HepG2 (cell line): Measurements from ENCODE around the gene C11orf24. TPM values are rescaled to one million over a fixed set of nuclear protein-coding genes. Genes with fewer than 3 reads are reported as not detected.

Experiments used
- AKNA ChIP-seq: sonication (generic); formaldehyde crosslinking; IDR thresholded peaks from 2 replicates; pipeline ENCODE4 v1.4.0; 2020; ENCODE audit warnings: missing genetic modification reagents, borderline replicate concordance
- JDP2 ChIP-seq: sonication (generic); formaldehyde crosslinking; IDR thresholded peaks from 2 replicates; pipeline ENCODE4 v1.8.1; 2022; ENCODE audit warnings: missing genetic modification reagents, borderline replicate concordance
- MBD4 ChIP-seq: IDR thresholded peaks from 2 replicates; pipeline ENCODE4 v1.6.1; 2012; ENCODE audit warnings: low read length, inconsistent platforms, borderline replicate concordance
- RBAK ChIP-seq: sonication (generic); formaldehyde crosslinking; IDR thresholded peaks from 2 replicates; pipeline ENCODE4 v1.5.1; 2020; ENCODE audit warnings: mild to moderate bottlenecking, missing genetic modification reagents
- RORA ChIP-seq: sonication (generic); formaldehyde crosslinking; IDR thresholded peaks from 2 replicates; pipeline ENCODE4 v1.5.0; 2020; ENCODE audit warnings: mild to moderate bottlenecking, missing genetic modification reagents, moderate library complexity
- SPEN ChIP-seq: sonication (generic); formaldehyde crosslinking; IDR thresholded peaks from 2 replicates; pipeline ENCODE4 v1.5.1; 2020; ENCODE audit warnings: low read depth, mild to moderate bottlenecking, missing genetic modification reagents
- ZBTB42 ChIP-seq: sonication (generic); formaldehyde crosslinking; IDR thresholded peaks from 2 replicates; pipeline ENCODE4 v1.5.0; 2020; ENCODE audit warnings: mild to moderate bottlenecking, missing genetic modification reagents
- ZFP90 ChIP-seq: sonication (generic); formaldehyde crosslinking; IDR thresholded peaks from 2 replicates; pipeline ENCODE4 v1.8.0; 2022; ENCODE audit warnings: missing genetic modification reagents, mild to moderate bottlenecking, inconsistent platforms, borderline replicate concordance
- ZNF383 ChIP-seq: sonication (generic); formaldehyde crosslinking; IDR thresholded peaks from 2 replicates; pipeline ENCODE4 v1.4.0; 2020; ENCODE audit warnings: missing genetic modification reagents, mild to moderate bottlenecking, borderline replicate concordance
- ZNF44 ChIP-seq: sonication (generic); formaldehyde crosslinking; IDR thresholded peaks from 2 replicates; pipeline ENCODE4 v1.5.1; 2020; ENCODE audit warnings: mild to moderate bottlenecking, missing genetic modification reagents
- ZNF687 ChIP-seq: sonication (generic); formaldehyde crosslinking; IDR thresholded peaks from 2 replicates; pipeline ENCODE4 v1.5.1; 2020; ENCODE audit warnings: mild to moderate bottlenecking, missing genetic modification reagents, moderate library complexity
- ZNF772 ChIP-seq: sonication (generic); formaldehyde crosslinking; IDR thresholded peaks from 2 replicates; pipeline ENCODE4 v1.5.0; 2020; ENCODE audit warnings: mild to moderate bottlenecking, missing genetic modification reagents
- ZNF788 ChIP-seq: sonication (generic); formaldehyde crosslinking; IDR thresholded peaks from 2 replicates; pipeline ENCODE4 v1.5.0; 2020; ENCODE audit warnings: mild to moderate bottlenecking, missing genetic modification reagents, borderline replicate concordance
- polyA plus RNA-seq, 8 experiments: library from polyadenylated mRNA; depleted of rRNA in 3 of 8; stranded (reverse) in 7 of 8; unstranded in 1 of 8; fragments of >200 nt; fragmentation: Illumina TruSeq in 4 of 8; extraction: Trizol in 4 of 8; gene quantifications; 2 replicates each; pipeline versions ENCODE4 v1.2.1 to v1.2.3, GENCODE V29; 2011 to 2016; ENCODE audit warnings: low read depth in 4 of 8, missing spikeins in 1 of 8, mixed read lengths in 1 of 8; ENCODE audit not compliant: insufficient read depth in 1 of 8
- total RNA-seq, 5 experiments: library from RNA; depleted of rRNA; stranded (reverse); fragments of >200 nt; fragmentation: Illumina TruSeq; extraction: Trizol; gene quantifications; 2 replicates each; pipeline ENCODE4 v1.2.3, GENCODE V29; 2016; ENCODE audit warnings: low read depth in 1 of 5
- TF ChIP-seq, protein P1 (sequence below): sonication (generic); formaldehyde crosslinking; IDR thresholded peaks from 2 replicates; pipeline ENCODE4 v1.4.0; 2020; ENCODE audit warnings: missing genetic modification reagents
- TF ChIP-seq, protein P2 (sequence below), 2 experiments: sonication (generic) in 1 of 2; formaldehyde crosslinking in 1 of 2; IDR thresholded peaks; 2 replicates each; pipeline versions ENCODE4 v1.4.0 to v1.6.1; 2018 to 2020; ENCODE audit warnings: missing genetic modification reagents in 2 of 2, borderline replicate concordance in 1 of 2, low read depth in 1 of 2, mild to moderate bottlenecking in 1 of 2, missing biosample characterization in 1 of 2

C11orf24 gene
- total and polyA plus RNA-seq, 2 of the 13 experiments (the other 11 are each of a cell fraction or from before 2014, with no cell fraction given): 52.9 to 55.5 TPM

DNA sequence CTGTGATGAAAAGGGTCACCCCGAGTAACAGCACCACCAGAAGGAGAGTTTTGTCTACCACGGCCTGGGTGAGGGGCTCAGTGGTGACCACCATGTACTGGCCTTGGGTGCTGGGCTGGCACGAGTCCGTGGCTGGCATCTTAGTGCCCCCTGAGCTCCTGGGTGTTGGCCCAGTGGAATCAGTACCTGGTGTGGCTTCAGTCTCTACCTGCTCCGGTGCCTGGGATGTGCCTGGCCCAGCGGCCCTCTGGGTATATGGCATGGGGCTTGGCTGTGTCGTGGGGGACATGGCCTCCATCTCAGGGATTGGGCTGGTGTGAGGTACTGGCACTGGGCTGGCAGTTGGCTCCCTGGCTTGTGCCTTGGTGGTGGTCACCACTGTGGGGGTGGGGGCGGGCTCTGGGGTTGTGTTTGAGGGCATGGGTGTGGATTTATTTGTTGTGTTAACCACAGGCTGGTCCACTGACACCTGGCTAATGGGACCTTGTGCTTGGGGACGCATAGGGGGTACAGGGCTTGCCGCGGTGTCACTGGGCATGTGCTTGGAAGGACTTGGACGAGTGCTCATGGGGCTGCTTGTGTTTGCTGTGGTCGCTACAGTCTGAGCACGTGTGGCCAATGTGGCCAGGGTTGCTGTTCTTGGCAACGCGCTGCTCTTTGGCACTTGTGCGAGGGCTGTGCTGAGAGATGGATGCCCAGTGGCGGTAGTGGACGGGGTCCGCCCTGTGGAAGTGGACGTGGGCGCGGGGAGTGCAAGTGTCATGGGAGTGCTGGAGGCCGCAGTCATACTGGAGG is 9.8 kb downstream of the C11orf24 start (continued):
- TF ChIP-seq ZNF687 (CRISPR knock-in tag) (peak; percentile 37), ZBTB42 (no peak), MBD4 (no peak), RBAK (CRISPR knock-in tag) (no peak), ZNF44 (CRISPR knock-in tag) (no peak), JDP2 (CRISPR knock-in tag) (no peak), RORA (CRISPR knock-in tag) (no peak), ZFP90 (CRISPR knock-in tag) (no peak), ZNF772 (CRISPR knock-in tag) (no peak), ZNF383 (no peak), ZNF788 (no peak), SPEN (CRISPR knock-in tag) (no peak), AKNA (CRISPR knock-in tag) (no peak)
- TF ChIP-seq, protein P1, sequence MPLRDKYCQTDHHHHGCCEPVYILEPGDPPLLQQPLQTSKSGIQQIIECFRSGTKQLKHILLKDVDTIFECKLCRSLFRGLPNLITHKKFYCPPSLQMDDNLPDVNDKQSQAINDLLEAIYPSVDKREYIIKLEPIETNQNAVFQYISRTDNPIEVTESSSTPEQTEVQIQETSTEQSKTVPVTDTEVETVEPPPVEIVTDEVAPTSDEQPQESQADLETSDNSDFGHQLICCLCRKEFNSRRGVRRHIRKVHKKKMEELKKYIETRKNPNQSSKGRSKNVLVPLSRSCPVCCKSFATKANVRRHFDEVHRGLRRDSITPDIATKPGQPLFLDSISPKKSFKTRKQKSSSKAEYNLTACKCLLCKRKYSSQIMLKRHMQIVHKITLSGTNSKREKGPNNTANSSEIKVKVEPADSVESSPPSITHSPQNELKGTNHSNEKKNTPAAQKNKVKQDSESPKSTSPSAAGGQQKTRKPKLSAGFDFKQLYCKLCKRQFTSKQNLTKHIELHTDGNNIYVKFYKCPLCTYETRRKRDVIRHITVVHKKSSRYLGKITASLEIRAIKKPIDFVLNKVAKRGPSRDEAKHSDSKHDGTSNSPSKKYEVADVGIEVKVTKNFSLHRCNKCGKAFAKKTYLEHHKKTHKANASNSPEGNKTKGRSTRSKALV (CRISPR knock-in tag): no peak
- TF ChIP-seq, protein P2, sequence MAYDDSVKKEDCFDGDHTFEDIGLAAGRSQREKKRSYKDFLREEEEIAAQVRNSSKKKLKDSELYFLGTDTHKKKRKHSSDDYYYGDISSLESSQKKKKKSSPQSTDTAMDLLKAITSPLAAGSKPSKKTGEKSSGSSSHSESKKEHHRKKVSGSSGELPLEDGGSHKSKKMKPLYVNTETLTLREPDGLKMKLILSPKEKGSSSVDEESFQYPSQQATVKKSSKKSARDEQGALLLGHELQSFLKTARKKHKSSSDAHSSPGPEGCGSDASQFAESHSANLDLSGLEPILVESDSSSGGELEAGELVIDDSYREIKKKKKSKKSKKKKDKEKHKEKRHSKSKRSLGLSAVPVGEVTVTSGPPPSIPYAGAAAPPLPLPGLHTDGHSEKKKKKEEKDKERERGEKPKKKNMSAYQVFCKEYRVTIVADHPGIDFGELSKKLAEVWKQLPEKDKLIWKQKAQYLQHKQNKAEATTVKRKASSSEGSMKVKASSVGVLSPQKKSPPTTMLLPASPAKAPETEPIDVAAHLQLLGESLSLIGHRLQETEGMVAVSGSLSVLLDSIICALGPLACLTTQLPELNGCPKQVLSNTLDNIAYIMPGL (CRISPR knock-in tag; IDR thresholded peaks at IDR 0.05; ENCODE audit: borderline replicate concordance in 1 of 2, low read depth in 1 of 2): no peak
